HG03354 (cell line): ENCODE data around the gene CPS1.
A peak's percentile ranks its signal among the peaks of the same experiment; 100 is the strongest.

ENCODE experiments used
- ATAC-seq: cut with Tn5 transposase; IDR thresholded peaks from one replicate; pipeline ENCODE4 v1.9.1; 2021; ENCODE audit warnings: mild to moderate bottlenecking; ENCODE audit not compliant: unreplicated experiment, poor library complexity, severe bottlenecking

Gene CPS1

GRCh38 chr2:210598219-210598618 lies 41.8 kb downstream of the CPS1 start:
- no peak for ATAC-seq

- no peak for ATAC-seq
These were observed 43.1 kb downstream of the CPS1 start for GRCh38 chr2:210599476-210599875.

- ATAC-seq = no peak
These were observed 48.3 kb downstream of the CPS1 start for GRCh38 chr2:210604666-210605065.

- ATAC-seq = no peak
These were observed 49.6 kb downstream of the CPS1 start for GRCh38 chr2:210606001-210606400.

- peak; percentile 83 for ATAC-seq
These were observed 55.1 kb downstream of the CPS1 start for GRCh38 chr2:210611466-210611865.

- ATAC-seq = no peak
These were observed 59.7 kb downstream of the CPS1 start for GRCh38 chr2:210616074-210616473.

- no peak for ATAC-seq
These were observed 60.9 kb downstream of the CPS1 start for GRCh38 chr2:210617318-210617717.

- ATAC-seq = peak; percentile 79
These were observed 61.4 kb downstream of the CPS1 start for GRCh38 chr2:210617732-210618330.

GRCh38 chr2:210620456-210620855 lies 64.1 kb downstream of the CPS1 start:
- no peak for ATAC-seq

- no peak for ATAC-seq
These were observed 67.1 kb downstream of the CPS1 start for GRCh38 chr2:210623506-210623905.

- ATAC-seq = no peak
These were observed 70.5 kb downstream of the CPS1 start for GRCh38 chr2:210626849-210627248.

- no peak for ATAC-seq
These were observed 74.6 kb downstream of the CPS1 start for GRCh38 chr2:210630873-210631560.

- ATAC-seq = no peak
These were observed 77.3 kb downstream of the CPS1 start for GRCh38 chr2:210633699-210634098.

- ATAC-seq = no peak
These were observed 78.9 kb downstream of the CPS1 start for GRCh38 chr2:210635257-210635656.

GRCh38 chr2:210642333-210642732 lies 85.9 kb downstream of the CPS1 start:
- ATAC-seq = no peak

GRCh38 chr2:210647151-210647550 lies 90.8 kb downstream of the CPS1 start:
- ATAC-seq = no peak

- ATAC-seq = no peak
These were observed 97.7 kb downstream of the CPS1 start for GRCh38 chr2:210654091-210654490.

- ATAC-seq = no peak
These were observed 99.0 kb downstream of the CPS1 start for GRCh38 chr2:210655229-210655975.

GRCh38 chr2:210657874-210658273 lies 101.5 kb downstream of the CPS1 start:
- ATAC-seq = no peak

GRCh38 chr2:210660751-210661150 lies 104.4 kb downstream of the CPS1 start:
- ATAC-seq = no peak

GRCh38 chr2:210662560-210662959 lies 106.2 kb downstream of the CPS1 start:
- ATAC-seq = no peak
